ENCODE measurements around the gene BTN1A1. TPM values are rescaled to one million over a fixed set of nuclear protein-coding genes. Genes with fewer than 3 reads are reported as not detected.

The BTN1A1 gene
- total RNA-seq, 2 experiments from 2014 or later, result 0.08 TPM; not detected in 1

DNA sequence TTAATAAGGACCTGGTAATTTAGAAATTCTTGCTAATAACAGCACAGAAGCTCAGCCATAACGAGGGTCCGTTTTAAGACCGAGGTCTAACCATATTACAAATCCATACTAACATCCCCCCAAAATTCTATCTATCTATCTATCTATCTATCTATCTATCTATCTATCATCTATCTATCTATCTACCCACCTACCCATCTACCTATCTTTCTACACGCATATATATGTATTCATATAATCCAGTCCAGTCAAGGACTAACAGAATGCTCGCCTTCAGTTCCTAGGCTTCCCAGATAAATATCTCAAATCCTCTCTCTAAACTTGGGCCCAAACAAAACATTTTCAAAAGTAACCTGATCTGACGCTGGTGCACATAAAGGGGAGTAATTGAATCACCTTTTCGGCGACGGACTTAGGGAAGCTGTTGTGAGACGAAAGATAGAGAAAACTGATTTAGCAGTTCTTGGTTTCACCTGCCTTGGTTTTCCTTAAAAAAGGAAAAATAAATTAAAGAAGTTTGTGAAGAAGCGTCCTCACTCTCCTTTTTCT is 52.6 kb downstream of the BTN1A1 start:
- POLR2A ChIA-PET, result no interaction called here

DNA sequence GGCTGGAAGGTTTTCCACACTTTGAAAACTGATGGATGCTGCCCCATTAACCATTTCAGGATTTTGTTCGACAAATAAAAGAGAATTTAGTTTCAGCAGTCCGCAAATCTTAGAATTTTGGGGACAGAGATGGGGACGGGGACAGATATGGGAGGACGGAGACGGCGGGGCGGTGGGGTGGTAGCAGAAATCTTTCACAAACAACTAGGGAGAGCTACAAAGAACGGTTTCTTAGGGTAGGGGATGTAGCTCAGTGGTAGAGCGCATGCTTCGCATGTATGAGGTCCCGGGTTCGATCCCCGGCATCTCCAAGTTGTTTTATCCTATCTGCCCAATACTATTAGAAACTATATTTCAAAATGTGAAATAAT is 53.1 kb downstream of the BTN1A1 start:
- CTCF ChIA-PET, result interaction anchor here (0.6 to 2.2 kb wide), 4 partner anchors 15 to 20 kb away, joined by 3 to 5 read pairs (median 4); partner anchors contain the start of gene HMGN4
- POLR2A ChIA-PET, result interaction anchor here (2.2 kb wide), 1 partner anchor 15 kb away, joined by 9 read pairs; the partner anchor contains the start of gene HMGN4

More for the DNA sequence above, 52.6 kb downstream of the BTN1A1 start:
- CTCF ChIA-PET, result interaction anchor here (0.9 to 3.0 kb wide), 5 partner anchors 15 to 211 kb away, joined by 4 to 12 read pairs (median 4); partner anchors contain the start of gene HMGN4

DNA sequence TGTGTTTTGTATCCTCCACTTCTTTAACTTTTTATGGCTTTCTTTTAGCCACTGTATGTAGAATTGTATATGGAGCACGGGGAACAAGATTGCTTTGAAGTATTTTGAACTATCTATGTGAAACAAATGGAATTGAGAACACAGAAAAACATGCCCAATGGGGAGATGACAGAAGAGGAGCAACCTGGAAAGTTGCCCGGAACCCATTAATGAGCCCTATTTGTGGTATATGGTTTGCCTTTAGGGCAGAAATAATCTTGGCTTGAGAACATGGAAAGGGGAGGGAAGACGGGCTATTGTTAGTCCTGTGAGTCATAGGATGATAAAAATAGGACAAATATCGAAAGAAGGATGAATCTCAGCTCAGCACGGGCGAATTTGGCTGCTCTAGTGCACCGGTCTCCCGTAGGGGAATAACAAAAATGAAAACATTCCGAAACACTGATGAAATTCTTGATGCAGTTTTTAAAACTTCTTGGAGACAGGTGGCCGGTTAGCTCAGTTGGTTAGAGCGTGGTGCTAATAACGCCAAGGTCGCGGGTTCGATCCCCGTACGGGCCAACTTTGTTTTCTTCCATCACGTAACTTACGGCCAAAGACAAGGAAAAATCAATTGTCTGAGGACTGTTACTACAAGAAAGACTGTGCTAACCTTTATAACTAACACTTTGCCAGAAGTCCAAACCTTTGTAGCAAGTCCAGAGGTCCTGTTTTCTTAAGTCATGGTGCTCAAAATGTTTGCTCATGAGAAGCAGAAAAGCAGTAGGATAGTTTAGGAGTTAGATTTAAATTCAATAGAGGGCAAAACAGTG is 53.7 kb downstream of the BTN1A1 start:
- ChIA-PET POLR2A (interaction anchor here (0.5 to 2.2 kb wide), 3 partner anchors 14 to 593 kb away, joined by 3 to 9 read pairs (median 3); partner anchors contain the start of gene HMGN4), CTCF (interaction anchor here (0.6 to 2.2 kb wide), 5 partner anchors 16 to 23 kb away, joined by 3 to 5 read pairs (median 4); partner anchors contain the start of gene HMGN4)

DNA sequence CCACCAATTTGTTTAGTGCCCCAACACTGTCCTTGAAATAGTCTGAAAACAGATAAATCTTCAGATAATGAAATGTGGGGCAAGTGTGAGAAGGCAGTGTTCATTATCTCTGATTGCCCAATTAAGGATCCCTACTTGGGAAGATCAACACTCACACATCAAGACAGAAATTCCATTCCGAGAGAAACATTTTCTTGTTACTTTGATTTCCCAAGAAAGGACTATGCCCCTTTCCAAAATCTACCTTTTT is 54.3 kb downstream of the BTN1A1 start:
- CTCF ChIA-PET, result interaction anchor here (0.6 to 2.2 kb wide), 3 partner anchors 16 to 23 kb away, joined by 3 to 5 read pairs (median 4); partner anchors contain the start of gene HMGN4

DNA sequence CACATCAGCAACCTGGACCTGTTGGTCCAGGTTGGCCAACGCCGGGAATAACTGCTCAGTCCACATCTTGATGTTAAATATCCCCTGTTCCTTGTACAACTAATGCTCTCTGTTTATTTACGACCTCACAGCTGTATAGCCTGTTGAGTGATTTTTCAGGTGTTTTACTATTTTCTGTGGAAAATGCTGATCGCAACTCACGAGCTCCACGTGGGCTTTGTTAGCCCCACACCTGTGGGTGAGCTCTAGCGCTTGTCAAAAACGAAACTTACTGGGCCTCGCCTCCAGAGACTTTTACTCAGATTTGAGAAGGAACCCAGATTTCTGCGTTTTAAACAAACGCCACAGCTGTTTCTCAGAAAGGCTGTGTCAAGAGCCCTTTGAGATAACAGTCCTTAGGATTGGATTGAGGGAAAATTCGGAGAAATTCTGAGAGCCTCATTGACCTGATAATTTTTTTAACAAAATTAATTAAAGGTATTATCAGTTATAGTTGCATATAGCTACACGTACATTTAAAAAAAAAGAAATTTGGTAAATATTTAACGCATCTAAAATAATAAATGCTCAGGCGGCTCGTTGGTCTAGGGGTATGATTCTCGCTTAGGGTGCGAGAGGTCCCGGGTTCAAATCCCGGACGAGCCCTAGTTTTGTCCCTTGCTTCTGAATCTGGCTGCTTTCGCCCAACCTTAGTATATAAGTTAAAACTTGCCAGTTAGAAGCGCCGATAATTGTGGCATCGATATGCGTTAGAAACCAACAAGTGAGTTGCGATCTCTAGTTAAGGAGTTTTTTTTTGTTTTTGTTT is 54.8 kb downstream of the BTN1A1 start:
- ChIA-PET CTCF (interaction anchor here (0.9 kb wide), 1 partner anchor 17 kb away, joined by 3 read pairs; the partner anchor contains the start of gene HMGN4), POLR2A (interaction anchor here (0.5 to 2.2 kb wide), 3 partner anchors 15 to 592 kb away, joined by 3 to 9 read pairs (median 3); partner anchors contain the start of gene HMGN4)

More for the DNA sequence above, 54.3 kb downstream of the BTN1A1 start:
- POLR2A ChIA-PET, result interaction anchor here (0.5 to 2.2 kb wide), 3 partner anchors 15 to 593 kb away, joined by 3 to 9 read pairs (median 3); partner anchors contain the start of gene HMGN4

DNA sequence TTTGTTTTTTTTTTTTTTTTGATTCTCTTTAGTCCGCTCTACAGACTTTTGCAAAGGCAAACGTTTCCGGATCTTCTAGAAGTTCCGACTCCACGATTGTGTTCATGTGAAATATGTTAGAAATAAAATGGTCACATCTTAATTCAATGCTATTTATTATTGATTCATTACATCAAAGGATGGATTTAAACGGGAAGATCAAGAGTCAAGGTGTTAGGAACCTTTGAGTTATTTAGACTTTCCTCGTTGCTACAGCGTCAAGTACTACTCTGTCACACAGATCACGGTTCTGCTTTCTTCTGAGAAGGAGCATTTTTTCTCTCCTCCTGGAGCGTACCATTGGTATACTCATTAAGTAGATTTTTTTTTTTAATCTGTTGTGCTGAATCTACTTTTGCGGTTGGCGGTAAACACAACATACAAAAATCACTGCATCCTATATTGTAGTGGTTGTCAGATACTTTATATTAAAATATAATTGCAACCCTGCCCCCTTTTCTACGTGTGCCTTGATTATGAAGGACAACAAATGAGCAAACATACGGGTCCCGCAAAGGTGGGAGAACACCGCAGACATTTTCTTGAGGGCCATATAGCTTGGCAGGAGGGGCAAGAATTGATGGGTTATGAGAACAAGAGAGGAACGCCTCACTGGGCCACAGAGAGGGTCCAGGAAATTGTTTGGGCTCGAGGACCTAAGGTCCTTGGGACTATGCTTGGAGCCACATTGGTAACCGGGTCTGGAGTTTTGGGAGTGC is 55.6 kb downstream of the BTN1A1 start:
- ChIA-PET POLR2A (interaction anchor here (2.2 kb wide), 1 partner anchor 18 kb away, joined by 9 read pairs; the partner anchor contains the start of gene HMGN4), CTCF (interaction anchor here (0.9 to 1.4 kb wide), 5 partner anchors 12 to 233 kb away, joined by 3 to 6 read pairs (median 4); partner anchors contain the start of gene HMGN4)

DNA sequence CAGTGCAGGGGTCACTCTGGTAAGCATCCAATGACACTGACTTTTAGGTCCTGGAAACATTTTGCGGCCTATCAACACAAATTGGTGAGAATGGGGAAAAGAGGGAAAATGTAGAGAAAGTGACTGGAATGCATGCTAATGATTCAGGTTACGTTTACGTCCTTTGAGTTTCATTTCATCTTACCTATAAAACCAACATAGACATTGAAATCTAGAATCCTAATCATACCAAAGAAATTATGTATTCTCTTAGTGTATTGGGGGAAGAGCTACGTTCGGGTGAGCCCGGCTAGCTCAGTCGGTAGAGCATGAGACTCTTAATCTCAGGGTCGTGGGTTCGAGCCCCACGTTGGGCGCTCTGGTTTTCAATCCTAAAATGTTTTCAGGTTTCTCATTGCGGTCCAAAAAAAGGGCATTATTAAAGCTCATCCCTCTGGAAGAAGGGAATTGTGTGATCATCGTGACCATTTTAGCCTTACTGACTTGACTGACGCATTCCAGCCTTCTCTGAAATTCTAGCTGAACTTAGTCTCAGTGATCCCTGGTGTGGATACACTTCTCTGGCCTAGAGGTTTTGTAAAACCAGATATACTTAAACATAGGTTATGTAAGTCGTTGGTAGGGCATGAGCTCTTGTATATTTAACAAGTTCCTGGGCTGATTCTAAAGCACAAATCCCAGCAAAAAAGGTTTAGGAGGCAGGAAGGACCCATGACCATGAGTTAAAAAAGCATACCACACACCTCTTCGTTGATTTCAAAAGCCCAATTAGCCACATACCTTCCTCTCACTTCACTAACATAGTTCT is 56.4 kb downstream of the BTN1A1 start:
- POLR2A ChIA-PET, result interaction anchor here (0.6 kb wide), 1 partner anchor 775 kb away, joined by 3 read pairs; no protein-coding TSS in a partner anchor
- CTCF ChIA-PET, result interaction anchor here (1.0 to 1.4 kb wide), 5 partner anchors 12 to 234 kb away, joined by 3 to 6 read pairs (median 4); partner anchors contain the start of gene HMGN4

Other genes with a start within 250 kb of the BTN1A1 start
- 10 to 100 TPM; 21.8 to 24.5 TPM for gene BTN3A2, start 135.1 kb upstream of the BTN1A1 start, total RNA-seq
- gene BTN2A2, start 117.2 kb upstream of the BTN1A1 start, total RNA-seq, result 10 to 100 TPM; 11.4 to 15.0 TPM
- gene BTN3A1, start 98.0 kb upstream of the BTN1A1 start, total RNA-seq, result 10 to 100 TPM; 13.3 to 15.1 TPM
- 10 to 100 TPM; 18.1 to 19.0 TPM for gene BTN3A3, start 59.8 kb upstream of the BTN1A1 start, total RNA-seq
- 10 to 100 TPM; 21.9 to 22.7 TPM for gene BTN2A1, start 42.3 kb upstream of the BTN1A1 start, total RNA-seq
- gene HMGN4, start 38.1 kb downstream of the BTN1A1 start, total RNA-seq, result 10 to 100 TPM; 81.5 to 85.0 TPM
- gene ABT1, start 96.7 kb downstream of the BTN1A1 start, total RNA-seq, result 10 to 100 TPM; 38.7 to 39.7 TPM
- 10 to 100 TPM; 11.1 to 14.4 TPM for gene ZNF322, start 159.4 kb downstream of the BTN1A1 start, total RNA-seq